GM19452 (cell line): ENCODE results near the gene NPFFR1.

Experiments
- ATAC-seq: cut with Tn5 transposase; IDR thresholded peaks from one replicate; pipeline ENCODE4 v1.9.1; 2021; ENCODE audit not compliant: unreplicated experiment

NPFFR1 gene

GRCh38 chr10:70289739-70290138 lies 5.9 kb upstream of the NPFFR1 start:
- no peak for ATAC-seq

GRCh38 chr10:70286616-70287015 lies 2.8 kb upstream of the NPFFR1 start:
- no peak for ATAC-seq

- no peak for ATAC-seq
Observed at GRCh38 chr10:70285476-70285831, 1.6 kb upstream of the NPFFR1 start.

- ATAC-seq, result no peak
Observed at GRCh38 chr10:70284542-70285475, 1.0 kb upstream of the NPFFR1 start.

- no peak for ATAC-seq
Observed at GRCh38 chr10:70283071-70283444, 746 bp downstream of the NPFFR1 start.

GRCh38 chr10:70281609-70282008 lies 2.2 kb downstream of the NPFFR1 start:
- no peak for ATAC-seq

GRCh38 chr10:70280099-70280498 lies 3.7 kb downstream of the NPFFR1 start:
- ATAC-seq, result no peak

- no peak for ATAC-seq
Observed at GRCh38 chr10:70277396-70278030, 6.3 kb downstream of the NPFFR1 start.

GRCh38 chr10:70274643-70275042 lies 9.2 kb downstream of the NPFFR1 start:
- ATAC-seq, result no peak

GRCh38 chr10:70272925-70273316 lies 10.9 kb downstream of the NPFFR1 start:
- ATAC-seq, result no peak

- no peak for ATAC-seq
Observed at GRCh38 chr10:70271996-70272924, 11.5 kb downstream of the NPFFR1 start.

GRCh38 chr10:70270952-70271351 lies 12.9 kb downstream of the NPFFR1 start:
- ATAC-seq, result no peak

- no peak for ATAC-seq
Observed at GRCh38 chr10:70269741-70270140, 14.1 kb downstream of the NPFFR1 start.

- ATAC-seq, result no peak
Observed at GRCh38 chr10:70268376-70268775, 15.4 kb downstream of the NPFFR1 start.

GRCh38 chr10:70267161-70267933 lies 16.5 kb downstream of the NPFFR1 start:
- no peak for ATAC-seq

GRCh38 chr10:70266701-70267100 lies 17.1 kb downstream of the NPFFR1 start:
- ATAC-seq, result no peak

- ATAC-seq, result no peak
Observed at GRCh38 chr10:70266056-70266455, 17.7 kb downstream of the NPFFR1 start.

- no peak for ATAC-seq
Observed at GRCh38 chr10:70265032-70265689, 18.6 kb downstream of the NPFFR1 start.

GRCh38 chr10:70260734-70261133 lies 23.1 kb downstream of the NPFFR1 start:
- no peak for ATAC-seq

- no peak for ATAC-seq
Observed at GRCh38 chr10:70260259-70260658, 23.5 kb downstream of the NPFFR1 start.
